Measurements from ENCODE around the gene ARFGEF3.

- TF ChIP-seq POLR2AphosphoS5 (IDR thresholded peaks at IDR 0.05; ENCODE audit: low read depth, low read length) (no peak), SIN3A (IDR thresholded peaks at IDR 0.05; ENCODE audit: borderline replicate concordance, insufficient read depth, low read length) (no peak), TAF1 (IDR thresholded peaks at IDR 0.05; ENCODE audit: borderline replicate concordance, insufficient read depth, low read length) (no peak), REST (IDR thresholded peaks at IDR 0.05; ENCODE audit: insufficient read depth in 1 of 2, low read depth in 2 of 2, low read length in 2 of 2) (no peak)
Measured at GRCh38 chr6:138296786-138297185, 135.0 kb downstream of the ARFGEF3 start.
